ENCODE results near the gene KSR2.

The KSR2 gene

DNA sequence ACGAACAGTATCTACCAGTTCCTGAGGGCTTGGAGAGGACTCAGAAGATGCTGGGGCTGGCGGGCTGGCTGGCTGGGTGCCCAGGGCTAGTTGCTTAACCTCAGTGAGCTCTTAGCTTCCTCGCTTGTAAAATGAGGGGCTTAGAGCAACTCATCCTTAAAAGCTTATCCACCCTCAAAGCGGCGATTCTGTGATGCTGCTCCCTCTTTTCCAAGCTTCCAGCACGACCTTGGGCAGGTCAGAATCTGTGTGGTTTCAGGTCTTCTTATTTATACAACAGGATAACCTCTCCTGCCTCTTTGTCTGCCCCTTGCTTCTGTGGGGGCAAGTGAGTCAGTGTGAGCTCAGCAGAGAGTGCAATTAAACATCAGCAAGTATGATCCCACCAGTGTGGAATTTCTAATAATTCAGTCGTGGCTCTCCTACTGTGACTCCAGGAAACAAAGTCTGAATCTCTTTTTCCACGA, 281.8 kb downstream of the KSR2 start:
- DNase-seq (ENCODE audit: low read depth) = peak; percentile 72
- no peak overlapping the region for H3K4me3 ChIP-seq (ENCODE audit: control insufficient read depth, low read depth, low read length)
- TF ChIP-seq CTCF (IDR thresholded peaks at IDR 0.05; ENCODE audit: control insufficient read depth, insufficient read depth, low read depth, low read length, missing control alignments) = no peak

DNA sequence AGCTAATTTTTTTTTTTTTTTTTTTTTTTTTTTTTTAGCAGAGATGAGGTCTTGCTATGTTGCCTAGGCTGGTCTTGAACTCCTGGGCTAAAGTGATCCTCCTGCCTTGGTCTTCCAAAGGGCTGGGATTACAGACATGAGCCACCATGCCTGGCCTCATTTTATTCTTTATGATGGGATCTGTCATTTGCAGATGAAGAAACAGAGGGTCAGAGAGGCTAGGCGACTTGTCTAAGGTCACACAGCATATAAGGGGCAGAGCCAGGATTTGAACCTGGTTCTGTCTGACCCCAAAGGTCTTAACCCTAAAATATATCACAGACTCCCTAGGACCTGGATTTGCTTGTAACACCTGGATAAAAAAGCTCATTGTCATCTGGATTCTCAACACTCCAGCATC, 282.6 kb downstream of the KSR2 start:
- TF ChIP-seq CTCF (IDR thresholded peaks at IDR 0.05; ENCODE audit: control insufficient read depth, insufficient read depth, low read depth, low read length, missing control alignments) = no peak
- H3K4me3 ChIP-seq (ENCODE audit: control insufficient read depth, low read depth, low read length) = no peak overlapping the region
- no peak for DNase-seq (ENCODE audit: low read depth)

GRCh38 chr12:117685110-117685926, 283.5 kb downstream of the KSR2 start:
- DNase-seq (ENCODE audit: low read depth) = peak; percentile 62
- H3K4me3 ChIP-seq (ENCODE audit: control insufficient read depth, low read depth, low read length) = no peak overlapping the region
- TF ChIP-seq CTCF (IDR thresholded peaks at IDR 0.05; ENCODE audit: control insufficient read depth, insufficient read depth, low read depth, low read length, missing control alignments) = no peak

- H3K4me3 ChIP-seq (ENCODE audit: control insufficient read depth, low read depth, low read length) = no peak overlapping the region
- no peak for DNase-seq (ENCODE audit: low read depth)
- no peak for TF ChIP-seq CTCF (IDR thresholded peaks at IDR 0.05; ENCODE audit: control insufficient read depth, insufficient read depth, low read depth, low read length, missing control alignments)
Measured at GRCh38 chr12:117684471-117684870, 284.3 kb downstream of the KSR2 start.

GRCh38 chr12:117680312-117680711, 288.5 kb downstream of the KSR2 start:
- DNase-seq (ENCODE audit: low read depth) = no peak
- no peak for TF ChIP-seq CTCF (IDR thresholded peaks at IDR 0.05; ENCODE audit: control insufficient read depth, insufficient read depth, low read depth, low read length, missing control alignments)
- no peak overlapping the region for H3K4me3 ChIP-seq (ENCODE audit: control insufficient read depth, low read depth, low read length)

GRCh38 chr12:117679776-117680175, 289.0 kb downstream of the KSR2 start:
- no peak for TF ChIP-seq CTCF (IDR thresholded peaks at IDR 0.05; ENCODE audit: control insufficient read depth, insufficient read depth, low read depth, low read length, missing control alignments)
- H3K4me3 ChIP-seq (ENCODE audit: control insufficient read depth, low read depth, low read length) = no peak overlapping the region
- peak; percentile 23 for DNase-seq (ENCODE audit: low read depth)
